LNCaP clone FGC (cell line): Measurements from ENCODE around the gene TSSK6.
A peak's percentile ranks its signal among the peaks of the same experiment; 100 is the strongest.

ENCODE experiments used
- DNase-seq: peaks from one replicate; pipeline ENCODE4 v3.0.0-alpha.2; 2011; ENCODE audit warnings: low read depth
- H3K4me3 ChIP-seq: 2 replicates; pipeline ENCODE4 v1.5.1; 2011; ENCODE audit warnings: mild to moderate bottlenecking, low read depth, low read length, control low read depth
- TF ChIP-seq, protein P1 (sequence below): IDR thresholded peaks from 2 replicates; pipeline ENCODE4 v1.5.1; 2012; ENCODE audit warnings: mild to moderate bottlenecking; ENCODE audit not compliant: control insufficient read depth, insufficient read depth; ENCODE audit errors: extremely low read depth

Gene TSSK6

DNA sequence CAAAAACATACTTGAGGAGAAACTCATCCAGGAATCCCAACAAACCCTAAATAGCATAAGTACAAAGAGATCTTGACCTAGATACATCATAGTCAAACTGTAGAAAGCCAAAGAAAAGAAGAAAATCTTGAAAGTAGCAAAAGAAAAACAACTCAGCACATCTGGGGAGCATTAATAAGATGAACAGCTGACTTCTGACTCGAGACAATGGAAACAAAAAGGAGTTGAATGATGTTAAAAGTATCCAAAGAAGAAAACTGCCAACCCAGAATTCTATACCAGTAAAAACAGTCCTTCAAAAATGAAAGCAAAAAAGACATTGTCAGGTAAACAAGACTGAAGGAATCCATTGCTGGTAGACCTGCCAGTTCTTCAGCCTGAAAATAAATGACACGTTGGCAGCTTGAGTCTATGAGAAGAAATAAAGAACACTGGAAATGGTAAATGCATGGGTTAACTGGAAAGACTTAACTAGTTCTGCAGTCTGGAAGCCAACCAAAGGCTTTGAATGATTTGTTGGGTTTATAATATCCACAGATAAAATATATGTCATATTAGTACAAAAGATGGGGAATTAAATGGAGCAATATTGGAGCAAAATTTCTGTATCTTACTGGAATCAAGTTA, 46.8 kb downstream of the TSSK6 start:
- DNase-seq, result no peak
- TF ChIP-seq, protein P1, sequence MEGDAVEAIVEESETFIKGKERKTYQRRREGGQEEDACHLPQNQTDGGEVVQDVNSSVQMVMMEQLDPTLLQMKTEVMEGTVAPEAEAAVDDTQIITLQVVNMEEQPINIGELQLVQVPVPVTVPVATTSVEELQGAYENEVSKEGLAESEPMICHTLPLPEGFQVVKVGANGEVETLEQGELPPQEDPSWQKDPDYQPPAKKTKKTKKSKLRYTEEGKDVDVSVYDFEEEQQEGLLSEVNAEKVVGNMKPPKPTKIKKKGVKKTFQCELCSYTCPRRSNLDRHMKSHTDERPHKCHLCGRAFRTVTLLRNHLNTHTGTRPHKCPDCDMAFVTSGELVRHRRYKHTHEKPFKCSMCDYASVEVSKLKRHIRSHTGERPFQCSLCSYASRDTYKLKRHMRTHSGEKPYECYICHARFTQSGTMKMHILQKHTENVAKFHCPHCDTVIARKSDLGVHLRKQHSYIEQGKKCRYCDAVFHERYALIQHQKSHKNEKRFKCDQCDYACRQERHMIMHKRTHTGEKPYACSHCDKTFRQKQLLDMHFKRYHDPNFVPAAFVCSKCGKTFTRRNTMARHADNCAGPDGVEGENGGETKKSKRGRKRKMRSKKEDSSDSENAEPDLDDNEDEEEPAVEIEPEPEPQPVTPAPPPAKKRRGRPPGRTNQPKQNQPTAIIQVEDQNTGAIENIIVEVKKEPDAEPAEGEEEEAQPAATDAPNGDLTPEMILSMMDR, result no peak
- H3K4me3 ChIP-seq, result no peak overlapping the region

GRCh38 chr19:19466201-19466600, 49.1 kb downstream of the TSSK6 start:
- H3K4me3 ChIP-seq, result no peak overlapping the region
- DNase-seq, result no peak
- TF ChIP-seq, protein P1, result no peak

- no peak overlapping the region for H3K4me3 ChIP-seq
- TF ChIP-seq, protein P1, result no peak
- no peak for DNase-seq
These were observed 49.8 kb downstream of the TSSK6 start for GRCh38 chr19:19465436-19466070.

DNA sequence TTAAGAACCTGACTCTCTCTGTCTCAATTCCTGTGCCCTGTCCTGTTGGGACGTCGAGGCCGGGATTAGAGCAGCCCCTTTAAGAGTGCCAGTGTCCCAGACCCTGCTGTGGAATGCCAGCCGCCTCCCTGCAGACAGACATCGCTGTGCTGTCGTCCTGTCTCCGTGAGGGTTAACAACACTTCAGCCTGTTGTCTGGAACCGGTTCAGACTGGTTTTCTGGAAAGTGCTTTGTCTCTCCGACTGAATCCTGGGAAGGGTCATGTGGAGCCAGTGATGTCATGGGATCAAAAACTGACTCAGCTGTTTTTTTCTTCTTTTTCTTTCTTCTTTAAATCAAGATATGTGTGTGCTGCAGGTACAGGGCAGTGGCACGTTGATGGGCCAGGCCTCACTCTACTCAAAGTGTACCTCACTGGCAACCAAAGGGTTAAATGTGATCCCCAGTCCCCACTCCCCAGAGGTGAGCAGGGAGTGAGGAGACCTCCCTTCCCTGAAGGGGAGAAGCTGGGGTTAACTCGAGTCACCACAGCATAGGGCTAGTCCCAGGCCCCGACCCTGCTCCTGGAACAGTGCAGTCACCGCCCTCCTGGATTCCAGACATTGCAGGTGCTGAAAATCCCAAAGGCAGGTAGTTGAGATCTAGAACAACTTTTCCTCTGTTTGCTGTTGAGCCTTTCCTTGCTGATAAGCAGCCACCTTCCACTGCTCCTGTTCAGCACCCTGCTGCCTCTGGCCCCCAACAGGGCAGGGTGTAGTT, 50.8 kb downstream of the TSSK6 start:
- DNase-seq, result peak; percentile 83
- TF ChIP-seq, protein P1, result no peak
- no peak overlapping the region for H3K4me3 ChIP-seq
